Upper lobe of left lung (tissue), 6 donors: ENCODE data around the gene NDUFA11. TPM values are rescaled to one million over a fixed set of nuclear protein-coding genes. Genes with fewer than 3 reads are reported as not detected.

Experiments
- ATAC-seq, 2 donors: fragments of 200-7000 bp; cut with Tn5 transposase; one replicate each; pipeline ENCODE4 v1.9.1; 2022; ENCODE audit warnings: mild to moderate bottlenecking in 2 of 2, moderate library complexity in 2 of 2; ENCODE audit not compliant: low FRiP score in 2 of 2
- DNase-seq, 2 donors: peaks; one replicate each; pipeline ENCODE4 v3.0.0-alpha.2; 2019 to 2020
- H3K27ac ChIP-seq, 4 donors: fragments of 200-600 bp; sonication (generic); one replicate each; pipeline ENCODE4 v1.5.1; 2016 to 2019
- H3K27me3 ChIP-seq, 4 donors: fragments of 200-600 bp; sonication (generic); one replicate each; pipeline ENCODE4 v1.5.1; 2017 to 2019
- H3K36me3 ChIP-seq, 4 donors: fragments of 200-600 bp; sonication (generic); one replicate each; pipeline ENCODE4 v1.5.1; 2016 to 2019
- H3K4me1 ChIP-seq, 4 donors: fragments of 200-600 bp; sonication (generic); one replicate each; pipeline ENCODE4 v1.5.1; 2018 to 2019
- H3K4me3 ChIP-seq, 4 donors: fragments of 200-600 bp; sonication (generic); one replicate each; pipeline ENCODE4 v1.5.1; 2017 to 2019; ENCODE audit warnings: mild to moderate bottlenecking in 2 of 4, moderate library complexity in 1 of 4
- H3K9me3 ChIP-seq, 4 donors: fragments of 200-600 bp; sonication (generic); one replicate each; pipeline ENCODE4 v1.5.1; 2018 to 2019
- EP300 ChIP-seq, 4 donors: sonication (generic); formaldehyde crosslinking; IDR thresholded peaks; one replicate each; pipeline ENCODE4 v1.5.1; 2017; ENCODE audit warnings: antibody characterized with exemption in 4 of 4, control low read depth in 2 of 4
- POLR2A ChIP-seq, 4 donors: fragments of 450-650 bp; IDR thresholded peaks; one replicate each; pipeline ENCODE4 v1.5.1; 2016 to 2017; ENCODE audit warnings: antibody characterized with exemption in 4 of 4, mild to moderate bottlenecking in 2 of 4
- POLR2AphosphoS5 ChIP-seq, 2 donors: sonication (generic); formaldehyde crosslinking; IDR thresholded peaks; one replicate each; pipeline ENCODE4 v1.5.1; 2017; ENCODE audit warnings: antibody characterized with exemption in 2 of 2
- WGBS, 2 donors: methylation state at CpG; one replicate each; pipeline ENCODE4 v1.1.5; 2017 to 2018; 5-methylcytosine and 5-hydroxymethylcytosine counted together
- total RNA-seq, 6 donors: library from RNA; depleted of rRNA in 4 of 6; stranded (reverse); fragments of >200 nt in 4 of 6; gene quantifications; one replicate each; pipeline versions ENCODE4 v1.1.0 to v1.2.1, GENCODE V29; 2016 to 2021
- TF ChIP-seq, protein P1 (sequence below), 6 experiments: fragments of 450-650 bp in 4 of 6; fragments of 200-600 bp in 2 of 6; sonication (generic) in 2 of 6; IDR thresholded peaks; one replicate each; pipeline ENCODE4 v1.5.1; 2016 to 2019; ENCODE audit warnings: antibody characterized with exemption in 6 of 6
- donor health status: DM: no; HTN: no; CAD: no; lungs with moderate emphysema.
- donor health status: DM: no; HTN: yes; CAD: no; lungs with severe emphysema.

Gene NDUFA11
- total RNA-seq, 6 donors from 2014 or later: 87.3 to 238 (median 157) TPM

DNA sequence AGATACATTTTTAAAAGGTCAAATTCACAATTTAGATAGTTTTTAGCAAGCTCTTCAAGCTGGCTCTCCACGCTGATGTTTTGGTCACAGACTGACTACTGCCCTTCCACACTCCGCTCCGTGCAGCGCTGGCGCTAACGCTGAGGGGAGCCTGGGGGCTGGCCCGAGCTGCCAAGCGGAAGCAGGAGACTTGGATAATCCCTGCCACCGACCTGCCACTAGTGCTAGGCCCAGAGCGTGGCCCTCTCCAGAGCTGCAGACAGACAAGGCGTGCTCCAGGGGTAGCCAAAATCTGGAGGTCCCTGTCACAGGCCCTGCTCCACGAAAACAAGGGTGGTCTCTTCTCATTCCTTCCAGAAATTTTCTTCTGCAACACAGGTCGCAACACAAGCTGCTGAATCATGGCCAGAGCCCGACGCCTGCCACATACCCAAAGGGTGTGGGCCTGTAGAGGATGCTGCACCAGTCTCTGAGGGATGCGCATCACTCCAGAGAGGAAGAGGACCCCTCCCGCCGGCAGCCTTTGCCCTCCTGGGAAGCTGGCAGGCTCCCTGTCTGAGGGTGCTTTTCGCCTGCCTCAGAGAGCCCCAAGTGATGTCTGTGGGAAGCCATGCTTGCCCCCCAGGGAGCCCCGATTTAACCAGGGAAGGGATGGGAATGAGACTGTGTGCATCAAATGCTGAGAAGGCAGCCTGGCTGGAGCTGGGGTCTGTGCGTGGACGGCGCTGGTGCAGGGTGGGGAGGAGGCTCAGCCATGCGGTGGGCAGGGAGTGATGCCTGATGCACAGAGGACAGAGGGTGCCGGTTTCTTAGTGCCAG lies 32.1 kb upstream of the NDUFA11 start:
- 83 to 86% methylated on average over 21 to 25 of the region's 25 CpGs for WGBS, 2 donors
- DNase-seq: no peak
- H3K27ac ChIP-seq: peak overlapping the region in 1 of 4 donors; percentile 26
- no peaks in the 10 kb centered on the region for H3K27me3 ChIP-seq
- TF ChIP-seq POLR2AphosphoS5 (IDR thresholded peaks at IDR 0.05): no peak
- TF ChIP-seq EP300 (IDR thresholded peaks at IDR 0.05): no peak
- TF ChIP-seq POLR2A (IDR thresholded peaks at IDR 0.05): no peak
- TF ChIP-seq, protein P1, sequence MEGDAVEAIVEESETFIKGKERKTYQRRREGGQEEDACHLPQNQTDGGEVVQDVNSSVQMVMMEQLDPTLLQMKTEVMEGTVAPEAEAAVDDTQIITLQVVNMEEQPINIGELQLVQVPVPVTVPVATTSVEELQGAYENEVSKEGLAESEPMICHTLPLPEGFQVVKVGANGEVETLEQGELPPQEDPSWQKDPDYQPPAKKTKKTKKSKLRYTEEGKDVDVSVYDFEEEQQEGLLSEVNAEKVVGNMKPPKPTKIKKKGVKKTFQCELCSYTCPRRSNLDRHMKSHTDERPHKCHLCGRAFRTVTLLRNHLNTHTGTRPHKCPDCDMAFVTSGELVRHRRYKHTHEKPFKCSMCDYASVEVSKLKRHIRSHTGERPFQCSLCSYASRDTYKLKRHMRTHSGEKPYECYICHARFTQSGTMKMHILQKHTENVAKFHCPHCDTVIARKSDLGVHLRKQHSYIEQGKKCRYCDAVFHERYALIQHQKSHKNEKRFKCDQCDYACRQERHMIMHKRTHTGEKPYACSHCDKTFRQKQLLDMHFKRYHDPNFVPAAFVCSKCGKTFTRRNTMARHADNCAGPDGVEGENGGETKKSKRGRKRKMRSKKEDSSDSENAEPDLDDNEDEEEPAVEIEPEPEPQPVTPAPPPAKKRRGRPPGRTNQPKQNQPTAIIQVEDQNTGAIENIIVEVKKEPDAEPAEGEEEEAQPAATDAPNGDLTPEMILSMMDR (IDR thresholded peaks at IDR 0.05): no peak
- ATAC-seq: peak in 1 of 2 donors; percentile 36
- no peak overlapping the region for H3K4me3 ChIP-seq
- peaks cover 11 to 76% (median 62%) of the 10 kb centered on the region in 4 donors for H3K36me3 ChIP-seq
- no peaks in the 10 kb centered on the region for H3K9me3 ChIP-seq
- H3K4me1 ChIP-seq: peaks cover 0 to 14% (median 8%) of the 10 kb centered on the region in 4 donors

DNA sequence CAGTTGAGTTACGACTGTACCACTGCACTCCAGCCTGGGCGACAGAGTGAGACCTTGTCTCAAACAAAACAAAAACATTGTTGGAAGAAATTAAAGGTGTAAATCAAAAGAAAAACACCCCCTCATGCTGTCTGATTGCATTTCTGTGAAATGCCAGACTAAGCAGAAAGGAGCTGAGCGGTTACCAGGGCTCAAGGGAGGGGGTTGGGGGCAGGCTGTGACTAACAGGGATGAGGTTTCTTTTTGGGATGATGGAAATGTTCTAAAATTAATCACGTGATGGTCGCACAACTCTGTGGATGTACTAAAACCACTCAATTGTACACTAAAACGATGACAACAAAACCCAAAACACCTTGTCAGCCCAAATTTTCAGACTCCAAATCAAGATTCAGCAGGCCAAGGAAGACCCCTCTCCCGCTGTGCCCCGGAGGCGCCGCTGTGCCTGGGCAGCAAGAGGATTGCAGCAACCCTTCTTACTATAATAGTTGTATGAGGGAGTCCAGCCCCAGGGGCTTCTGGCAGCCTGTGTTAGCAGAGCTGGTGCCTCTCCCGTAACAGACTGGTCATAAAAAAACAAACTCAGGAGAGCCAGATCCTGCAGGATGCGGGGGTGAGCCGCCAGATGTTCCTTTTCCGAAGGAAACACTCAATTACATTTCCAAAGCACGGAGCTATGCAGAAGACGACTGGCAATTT lies 31.3 kb upstream of the NDUFA11 start:
- DNase-seq (no peak), ATAC-seq (peak in 1 of 2 donors; percentile 55)
- H3K4me3 ChIP-seq: no peak overlapping the region
- peaks cover 11 to 76% (median 61%) of the 10 kb centered on the region in 4 donors for H3K36me3 ChIP-seq
- H3K27ac ChIP-seq: peak overlapping the region in 2 of 4 donors; percentile 30 to 41
- H3K4me1 ChIP-seq: peaks cover 0 to 14% (median 8%) of the 10 kb centered on the region in 4 donors
- H3K27me3 ChIP-seq: no peaks in the 10 kb centered on the region
- peak in 1 of 2 donors; percentile 12 for TF ChIP-seq POLR2AphosphoS5 (IDR thresholded peaks at IDR 0.05)
- no peak for TF ChIP-seq EP300 (IDR thresholded peaks at IDR 0.05)
- TF ChIP-seq, protein P1 (IDR thresholded peaks at IDR 0.05): no peak
- H3K9me3 ChIP-seq: no peaks in the 10 kb centered on the region
- 76 to 86% methylated on average over 15 to 16 of the region's 16 CpGs for WGBS, 2 donors

DNA sequence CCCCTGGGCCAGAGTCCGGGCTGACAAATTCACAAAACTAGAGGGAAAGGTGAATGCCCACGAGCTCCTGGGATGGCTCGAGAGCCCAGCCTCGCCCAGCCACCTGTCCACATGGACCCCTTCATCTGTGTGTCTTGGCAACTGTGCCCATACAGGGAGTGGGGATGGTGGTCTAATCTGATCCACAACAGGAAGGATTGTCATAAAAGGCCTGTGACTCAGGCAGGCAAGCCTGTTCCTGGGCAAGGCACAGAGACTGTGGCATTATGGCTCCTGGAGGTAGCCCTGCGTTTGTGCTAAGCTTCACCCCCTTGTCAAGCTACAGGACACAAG lies 30.4 kb upstream of the NDUFA11 start:
- H3K36me3 ChIP-seq: peaks cover 11 to 77% (median 61%) of the 10 kb centered on the region in 4 donors
- 91 to 92% methylated on average over 5 of the region's 5 CpGs for WGBS, 2 donors

DNA sequence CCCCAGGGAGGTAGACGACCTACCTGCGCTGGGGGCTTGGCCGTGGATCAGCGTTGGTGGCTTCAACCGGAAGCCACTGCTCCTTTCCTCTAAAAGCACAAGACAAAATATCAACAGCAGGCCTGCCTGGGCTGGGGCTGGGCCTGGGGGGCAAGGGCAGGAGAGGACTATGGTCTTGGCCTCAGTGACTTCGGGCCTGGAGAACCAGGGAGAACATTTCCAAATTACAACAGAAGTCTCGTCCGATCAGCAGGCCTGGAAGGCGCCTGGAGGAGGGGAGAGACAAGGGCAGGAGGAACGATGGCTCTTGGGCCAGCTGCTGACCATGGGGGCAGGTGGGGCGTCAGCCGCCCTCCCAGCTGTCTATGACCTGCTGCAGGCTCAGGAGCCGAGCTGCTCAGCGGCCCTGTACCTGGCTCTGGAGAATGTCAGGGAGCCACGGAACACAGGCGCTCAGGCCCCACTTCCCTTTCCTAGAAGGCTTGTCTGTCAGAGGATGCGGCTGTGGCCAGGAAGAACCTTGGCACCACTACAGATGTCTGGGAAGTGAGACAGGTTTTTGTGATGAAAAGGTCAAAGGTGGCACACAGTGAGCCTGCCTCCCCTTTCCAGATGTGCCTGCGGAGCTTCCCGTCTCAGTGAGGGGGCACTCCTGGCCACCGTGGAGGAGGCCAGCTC lies 29.9 kb upstream of the NDUFA11 start:
- H3K4me3 ChIP-seq: no peak overlapping the region
- H3K27ac ChIP-seq: peak overlapping the region in 1 of 4 donors; percentile 17
- no peak for ATAC-seq
- DNase-seq: no peak
- no peaks in the 10 kb centered on the region for H3K9me3 ChIP-seq
- H3K36me3 ChIP-seq: peaks cover 11 to 77% (median 63%) of the 10 kb centered on the region in 4 donors
- WGBS, 2 donors: 90 to 97% methylated on average over 14 to 16 of the region's 20 CpGs
- H3K27me3 ChIP-seq: no peaks in the 10 kb centered on the region
- H3K4me1 ChIP-seq: peaks cover 0 to 14% (median 8%) of the 10 kb centered on the region in 4 donors
- TF ChIP-seq, protein P1 (IDR thresholded peaks at IDR 0.05): no peak
- TF ChIP-seq EP300 (IDR thresholded peaks at IDR 0.05) (no peak), POLR2A (IDR thresholded peaks at IDR 0.05) (no peak), POLR2AphosphoS5 (IDR thresholded peaks at IDR 0.05) (no peak)

More for the DNA sequence above, 30.4 kb upstream of the NDUFA11 start:
- H3K4me3 ChIP-seq: no peak overlapping the region
- no peak for ATAC-seq
- peaks cover 0 to 14% (median 8%) of the 10 kb centered on the region in 4 donors for H3K4me1 ChIP-seq
- TF ChIP-seq POLR2A (IDR thresholded peaks at IDR 0.05) (no peak), EP300 (IDR thresholded peaks at IDR 0.05) (no peak), POLR2AphosphoS5 (IDR thresholded peaks at IDR 0.05) (no peak)
- TF ChIP-seq, protein P1 (IDR thresholded peaks at IDR 0.05): no peak
- H3K27ac ChIP-seq: peak overlapping the region in 1 of 4 donors; percentile 17
- no peaks in the 10 kb centered on the region for H3K9me3 ChIP-seq
- no peak for DNase-seq
- no peaks in the 10 kb centered on the region for H3K27me3 ChIP-seq
